Right hindlimb (tissue), 1 donor: Measurements from ENCODE around the gene FBXL19.

Source experiments
- DNase-seq: peaks from one replicate; pipeline ENCODE4 v3.0.0-alpha.2; 2018

Gene FBXL19

GRCh38 chr16:30894540-30895368 lies 28.6 kb upstream of the FBXL19 start:
- no peak for DNase-seq

GRCh38 chr16:30895627-30896260 lies 27.6 kb upstream of the FBXL19 start:
- DNase-seq, result peak; percentile 45

DNA sequence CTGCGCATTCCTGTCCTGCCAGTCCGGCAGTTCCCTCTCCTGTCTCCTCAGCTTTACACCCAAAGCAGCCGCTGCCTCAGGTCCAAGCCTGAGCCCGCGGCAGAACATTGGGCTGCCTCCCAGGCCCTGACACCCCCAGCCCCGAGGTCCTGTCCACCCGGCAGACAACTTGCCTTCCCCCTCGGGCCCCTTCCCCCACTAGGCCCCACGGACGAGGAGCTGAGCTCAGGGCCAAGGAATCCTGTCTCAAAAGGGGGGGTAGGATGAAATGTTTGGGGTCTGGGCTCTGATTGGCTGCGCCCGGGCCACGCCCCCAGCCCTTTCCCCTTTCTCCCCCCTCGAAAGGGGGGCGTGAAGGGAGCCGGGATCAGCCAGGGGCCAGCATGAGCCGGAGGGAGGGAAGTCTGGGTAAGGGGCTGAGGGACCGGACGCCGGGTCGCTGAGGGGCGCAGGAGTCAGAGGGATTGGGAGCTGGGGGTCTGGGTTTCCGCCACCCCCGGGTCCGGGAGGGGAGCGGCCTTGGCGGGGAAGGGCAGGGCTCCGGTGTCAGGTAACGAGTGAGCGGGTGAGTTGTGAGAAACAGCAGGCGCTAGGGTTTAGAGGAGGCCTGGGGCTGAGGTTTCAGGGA lies 27.0 kb upstream of the FBXL19 start, which contains the start of gene CTF1:
CTF1 (plus strand) TSS at position 354 of the 628 bp plus-strand sequence; CDS start at position 384, 30 bp downstream.
- DNase-seq, result peak; percentile 94

GRCh38 chr16:30896889-30897733 lies 26.3 kb upstream of the FBXL19 start:
- DNase-seq, result peak; percentile 96

- no peak for DNase-seq
Observed at GRCh38 chr16:30899794-30900193, 23.6 kb upstream of the FBXL19 start.

GRCh38 chr16:30900588-30900987 lies 22.8 kb upstream of the FBXL19 start:
- no peak for DNase-seq

GRCh38 chr16:30901201-30902028 lies 22.0 kb upstream of the FBXL19 start:
- no peak for DNase-seq

DNA sequence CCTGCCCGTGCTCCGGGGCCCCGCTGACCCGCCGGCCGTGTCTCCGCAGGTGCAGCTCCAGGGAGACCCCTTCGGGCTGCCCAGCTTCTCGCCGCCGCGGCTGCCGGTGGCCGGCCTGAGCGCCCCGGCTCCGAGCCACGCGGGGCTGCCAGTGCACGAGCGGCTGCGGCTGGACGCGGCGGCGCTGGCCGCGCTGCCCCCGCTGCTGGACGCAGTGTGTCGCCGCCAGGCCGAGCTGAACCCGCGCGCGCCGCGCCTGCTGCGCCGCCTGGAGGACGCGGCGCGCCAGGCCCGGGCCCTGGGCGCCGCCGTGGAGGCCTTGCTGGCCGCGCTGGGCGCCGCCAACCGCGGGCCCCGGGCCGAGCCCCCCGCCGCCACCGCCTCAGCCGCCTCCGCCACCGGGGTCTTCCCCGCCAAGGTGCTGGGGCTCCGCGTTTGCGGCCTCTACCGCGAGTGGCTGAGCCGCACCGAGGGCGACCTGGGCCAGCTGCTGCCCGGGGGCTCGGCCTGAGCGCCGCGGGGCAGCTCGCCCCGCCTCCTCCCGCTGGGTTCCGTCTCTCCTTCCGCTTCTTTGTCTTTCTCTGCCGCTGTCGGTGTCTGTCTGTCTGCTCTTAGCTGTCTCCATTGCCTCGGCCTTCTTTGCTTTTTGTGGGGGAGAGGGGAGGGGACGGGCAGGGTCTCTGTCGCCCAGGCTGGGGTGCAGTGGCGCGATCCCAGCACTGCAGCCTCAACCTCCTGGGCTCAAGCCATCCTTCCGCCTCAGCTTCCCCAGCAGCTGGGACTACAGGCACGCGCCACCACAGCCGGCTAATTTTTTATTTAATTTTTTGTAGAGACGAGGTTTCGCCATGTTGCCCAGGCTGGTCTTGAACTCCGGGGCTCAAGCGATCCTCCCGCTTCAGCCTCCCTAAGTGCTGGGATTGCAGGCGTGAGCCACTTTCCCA lies 21.1 kb upstream of the FBXL19 start:
- peak; percentile 80 for DNase-seq

DNA sequence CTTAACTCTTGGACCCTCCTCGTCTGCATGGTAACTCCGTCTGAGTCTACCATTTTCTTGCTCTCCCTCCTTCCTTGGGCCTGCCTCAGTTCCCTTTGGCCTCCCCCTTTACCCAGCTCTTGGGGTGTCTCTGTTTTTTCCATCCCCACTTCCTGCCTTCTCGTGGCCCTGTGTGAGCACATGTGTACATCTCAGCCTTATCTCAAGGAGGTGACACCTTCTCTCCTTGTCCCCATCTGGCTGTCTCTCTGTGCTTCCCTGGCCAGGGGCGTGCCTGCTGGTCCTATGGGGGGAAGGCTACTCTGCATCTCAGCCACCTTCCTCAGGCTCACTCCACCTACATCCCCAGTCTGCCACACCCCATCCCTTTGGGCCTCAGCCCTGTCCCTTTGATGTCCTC lies 20.4 kb upstream of the FBXL19 start:
- no peak for DNase-seq

- DNase-seq, result peak; percentile 46
Observed at GRCh38 chr16:30903596-30903995, 19.8 kb upstream of the FBXL19 start.

DNA sequence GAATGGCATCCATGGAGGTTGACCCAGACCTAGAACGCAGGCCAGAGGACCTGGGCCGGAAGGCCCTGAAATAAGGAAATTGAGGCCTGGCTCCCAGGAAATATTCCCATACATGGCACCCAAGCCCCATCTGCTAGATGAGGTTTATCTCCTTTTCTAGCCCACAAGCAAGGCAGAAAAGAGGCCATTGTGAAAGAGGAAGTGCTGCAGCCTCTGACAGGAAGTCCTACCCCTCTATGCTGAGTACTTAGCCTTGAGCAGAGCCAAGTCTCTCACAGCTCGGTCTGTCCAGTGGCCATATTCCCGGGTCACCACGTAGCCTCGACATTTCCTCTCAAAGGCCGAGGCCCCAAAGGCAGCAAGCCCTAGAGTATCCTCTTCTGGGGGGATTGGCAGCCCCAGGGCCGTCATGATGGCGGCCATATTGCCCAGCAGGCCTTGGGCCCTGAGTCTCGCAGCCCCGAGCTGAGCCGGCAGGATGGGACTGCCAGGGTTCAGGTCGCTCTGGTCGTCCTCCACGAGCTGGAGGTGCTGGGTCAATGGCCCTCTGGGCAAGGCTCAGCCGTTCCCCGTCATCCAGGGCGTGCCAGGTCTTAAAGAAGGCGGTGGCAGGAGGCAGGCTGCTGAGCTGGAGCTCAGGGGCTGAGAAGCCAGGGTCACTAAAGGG lies 19.1 kb upstream of the FBXL19 start:
- no peak for DNase-seq

- no peak for DNase-seq
Observed at GRCh38 chr16:30907064-30907463, 16.3 kb upstream of the FBXL19 start.

GRCh38 chr16:30910427-30911029 lies 12.8 kb upstream of the FBXL19 start:
- no peak for DNase-seq

GRCh38 chr16:30912794-30913412 lies 10.5 kb upstream of the FBXL19 start:
- no peak for DNase-seq

GRCh38 chr16:30914830-30915229 lies 8.5 kb upstream of the FBXL19 start:
- no peak for DNase-seq

DNA sequence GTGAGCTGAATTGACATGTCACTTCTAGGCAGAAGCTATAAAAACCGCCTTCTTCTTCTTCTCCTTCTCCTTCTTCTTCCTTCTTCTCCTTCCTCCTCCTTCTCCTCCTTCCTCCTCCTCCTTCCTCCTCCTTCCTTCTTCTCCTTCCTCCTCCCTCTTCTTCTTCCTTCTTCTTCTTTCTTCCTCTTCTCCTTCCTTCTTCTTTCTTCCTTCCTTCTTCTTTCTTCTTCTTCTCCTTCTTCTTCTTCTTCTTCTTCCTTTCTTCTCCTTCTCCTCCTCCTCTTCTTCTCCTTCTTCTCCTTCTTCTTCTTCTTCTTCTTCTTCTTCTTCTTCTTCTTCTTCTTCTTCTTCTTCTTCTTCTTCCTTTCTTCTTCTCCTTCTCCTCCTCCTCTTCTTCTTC lies 4.8 kb upstream of the FBXL19 start:
- DNase-seq, result no peak

DNA sequence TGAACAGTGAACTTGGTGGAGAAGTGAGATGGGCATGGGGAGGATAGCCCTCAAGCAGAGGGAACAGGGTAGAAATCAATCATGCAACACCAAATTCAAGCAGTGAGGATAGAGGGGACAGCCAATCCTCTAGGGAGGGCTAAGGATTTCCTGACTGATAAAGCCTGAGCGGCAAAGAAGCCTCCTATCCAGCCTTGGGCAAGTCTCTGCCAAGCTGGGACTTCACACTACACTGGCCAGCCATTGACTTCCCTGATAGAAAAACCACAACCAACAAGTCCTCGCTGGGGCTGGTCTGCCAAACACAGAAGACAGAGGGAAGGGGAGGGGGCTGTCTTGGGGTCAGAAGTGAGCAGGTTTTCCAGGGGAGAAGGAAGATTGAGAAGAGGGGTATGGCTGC lies 2.5 kb upstream of the FBXL19 start:
- no peak for DNase-seq

DNA sequence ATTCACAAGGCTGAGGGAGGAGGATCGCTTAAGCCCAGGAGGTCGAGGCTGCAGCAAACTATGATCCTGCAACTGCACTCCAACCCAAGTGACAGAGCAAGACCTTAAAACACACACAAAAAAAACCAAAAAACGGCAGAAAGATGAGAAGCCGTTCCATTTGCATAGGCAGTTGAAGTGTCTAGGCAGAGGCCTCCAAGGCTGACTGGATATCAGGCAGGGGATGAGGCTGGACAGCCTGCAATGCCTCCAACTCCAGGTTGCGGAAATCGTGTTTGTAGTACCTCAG lies 2.0 kb upstream of the FBXL19 start:
- no peak for DNase-seq

GRCh38 chr16:30921748-30922419 lies 1.5 kb upstream of the FBXL19 start:
- peak; percentile 97 for DNase-seq
